HEK293 (cell line): ENCODE results near the gene ACACB.

Experiments used
- CTCF ChIA-PET: fragments of 350-600 bp; formaldehyde crosslinking; extraction: SDS; loops from one replicate; lab custom pipeline; 2021; ENCODE audit warnings: antibody characterized with exemption; lab: Yijun Ruan, JAX
- POLR2A ChIA-PET: fragments of 300-600 bp; formaldehyde crosslinking; extraction: SDS; loops from one replicate; lab custom pipeline; 2020; ENCODE audit warnings: antibody characterized with exemption, inconsistent platforms; lab: Yijun Ruan, JAX
- H3K27ac ChIP-seq: fragments of 200-500 bp; sonication (Bioruptor generic); 2 replicates; pipeline ENCODE4 v1.5.1; 2014; ENCODE audit warnings: low read depth, low read length, control low read depth, inconsistent platforms; ENCODE audit errors: extremely low read depth
- H3K36me3 ChIP-seq, 2 experiments: fragments of 200-500 bp in 1 of 2; sonication (Bioruptor generic) in 1 of 2; 1 replicate in 1 of 2; 2 replicates in 1 of 2; pipeline ENCODE4 v1.5.1; 2014 to 2017; ENCODE audit warnings: inconsistent platforms in 2 of 2, low read length in 2 of 2; ENCODE audit not compliant: control insufficient read depth in 2 of 2, insufficient read depth in 1 of 2
- H3K4me1 ChIP-seq: fragments of 200-500 bp; sonication (Bioruptor generic); 2 replicates; pipeline ENCODE4 v1.5.1; 2014; ENCODE audit warnings: mild to moderate bottlenecking, low read length, inconsistent platforms; ENCODE audit not compliant: control insufficient read depth, insufficient read depth
- H3K4me3 ChIP-seq: 2 replicates; pipeline ENCODE4 v1.5.1; 2011; ENCODE audit warnings: low read depth, mild to moderate bottlenecking, control low read depth, low read length, moderate library complexity
- H3K9me3 ChIP-seq: fragments of 200-500 bp; sonication (Bioruptor generic); 2 replicates; pipeline ENCODE4 v1.5.1; 2014; ENCODE audit warnings: low read depth, low read length, inconsistent platforms; ENCODE audit not compliant: control insufficient read depth, insufficient read depth
- GLI2 ChIP-seq: fragments of 450-650 bp; formaldehyde crosslinking; IDR thresholded peaks from 2 replicates; pipeline ENCODE4; 2017; ENCODE audit warnings: missing biosample characterization, missing genetic modification characterization, low read depth, borderline replicate concordance
- KLF9 ChIP-seq: fragments of 450-650 bp; formaldehyde crosslinking; IDR thresholded peaks from 2 replicates; pipeline ENCODE4 v1.5.1; 2016; ENCODE audit warnings: missing biosample characterization, missing genetic modification characterization, low read depth
- PRDM10 ChIP-seq: fragments of 450-650 bp; formaldehyde crosslinking; IDR thresholded peaks from 2 replicates; pipeline ENCODE4 v1.5.1; 2016; ENCODE audit warnings: missing biosample characterization, missing genetic modification characterization
- PRDM2 ChIP-seq: fragments of 450-650 bp; formaldehyde crosslinking; IDR thresholded peaks from 2 replicates; pipeline ENCODE4 v1.5.1; 2016; ENCODE audit warnings: missing biosample characterization, missing genetic modification characterization, borderline replicate concordance
- ZBTB20 ChIP-seq: fragments of 450-650 bp; formaldehyde crosslinking; IDR thresholded peaks from 2 replicates; pipeline ENCODE4 v1.5.1; 2016; ENCODE audit warnings: missing biosample characterization, missing genetic modification characterization
- ZBTB44 ChIP-seq: fragments of 450-650 bp; IDR thresholded peaks from 2 replicates; pipeline ENCODE4 v1.5.1; 2018; ENCODE audit warnings: missing biosample characterization, mild to moderate bottlenecking, missing genetic modification characterization
- ZBTB48 ChIP-seq: fragments of 450-650 bp; formaldehyde crosslinking; IDR thresholded peaks from 2 replicates; pipeline ENCODE4 v1.5.1; 2016; ENCODE audit warnings: missing biosample characterization, missing genetic modification characterization
- ZFP41 ChIP-seq: fragments of 450-650 bp; formaldehyde crosslinking; IDR thresholded peaks from 2 replicates; pipeline ENCODE4 v1.5.1; 2016; ENCODE audit warnings: missing biosample characterization, missing genetic modification characterization, borderline replicate concordance
- ZNF121 ChIP-seq: fragments of 450-650 bp; formaldehyde crosslinking; IDR thresholded peaks from 2 replicates; pipeline ENCODE4 v1.5.1; 2016; ENCODE audit warnings: missing biosample characterization, missing genetic modification characterization
- ZNF132 ChIP-seq: fragments of 450-650 bp; formaldehyde crosslinking; IDR thresholded peaks from 2 replicates; pipeline ENCODE4 v1.5.1; 2017; ENCODE audit warnings: missing biosample characterization, missing genetic modification characterization, borderline replicate concordance
- ZNF146 ChIP-seq: fragments of 450-650 bp; formaldehyde crosslinking; IDR thresholded peaks from 2 replicates; pipeline ENCODE4 v1.5.1; 2016; ENCODE audit warnings: missing biosample characterization, missing genetic modification characterization
- ZNF248 ChIP-seq: fragments of 450-650 bp; formaldehyde crosslinking; IDR thresholded peaks from 2 replicates; pipeline ENCODE4 v1.5.1; 2017; ENCODE audit warnings: missing biosample characterization, missing genetic modification characterization
- ZNF280C ChIP-seq: fragments of 450-650 bp; formaldehyde crosslinking; IDR thresholded peaks from 2 replicates; pipeline ENCODE4 v1.5.1; 2016; ENCODE audit warnings: missing biosample characterization, missing genetic modification characterization
- ZNF341 ChIP-seq: fragments of 450-650 bp; formaldehyde crosslinking; IDR thresholded peaks from 2 replicates; pipeline ENCODE4; 2016; ENCODE audit warnings: low read depth, missing biosample characterization, missing genetic modification characterization
- ZNF555 ChIP-seq: fragments of 450-650 bp; formaldehyde crosslinking; conservative IDR thresholded peaks from 2 replicates; pipeline ENCODE4 v1.5.1; 2017; ENCODE audit warnings: missing biosample characterization, mild to moderate bottlenecking, missing genetic modification characterization, inconsistent platforms
- ZNF580 ChIP-seq: fragments of 450-650 bp; formaldehyde crosslinking; IDR thresholded peaks from 2 replicates; pipeline ENCODE4 v1.5.1; 2016; ENCODE audit warnings: missing biosample characterization, missing genetic modification characterization
- ZNF624 ChIP-seq: fragments of 450-650 bp; formaldehyde crosslinking; IDR thresholded peaks from 2 replicates; pipeline ENCODE4 v1.5.1; 2017; ENCODE audit warnings: missing biosample characterization, missing genetic modification characterization
- ZNF76 ChIP-seq: fragments of 450-650 bp; formaldehyde crosslinking; IDR thresholded peaks from 2 replicates; pipeline ENCODE4; 2016; ENCODE audit warnings: low read depth, missing biosample characterization, missing genetic modification characterization, borderline replicate concordance
- ZNF776 ChIP-seq: fragments of 450-650 bp; formaldehyde crosslinking; IDR thresholded peaks from 2 replicates; pipeline ENCODE4 v1.5.0; 2017; ENCODE audit warnings: missing biosample characterization, missing genetic modification characterization, borderline replicate concordance
- ZSCAN16 ChIP-seq: fragments of 450-650 bp; formaldehyde crosslinking; IDR thresholded peaks from 2 replicates; pipeline ENCODE4 v1.5.1; 2016; ENCODE audit warnings: missing biosample characterization, missing genetic modification characterization
- ZSCAN23 ChIP-seq: fragments of 450-650 bp; formaldehyde crosslinking; IDR thresholded peaks from 2 replicates; pipeline ENCODE4 v1.5.1; 2016; ENCODE audit warnings: missing biosample characterization, missing genetic modification characterization

Gene ACACB

GRCh38 chr12:109154451-109155438 lies 38.4 kb downstream of the ACACB start (continued):
- TF ChIP-seq ZNF248 (no peak), ZBTB44 (tag by site-specific recombination) (peak; percentile 83), ZNF580 (tag by site-specific recombination) (no peak), ZNF280C (tag by site-specific recombination) (no peak)

GRCh38 chr12:109156036-109156435 lies 39.6 kb downstream of the ACACB start:
- CTCF ChIA-PET, result interaction anchor here (1.0 kb wide), 1 partner anchor 1163 kb away, joined by 6 read pairs; no protein-coding TSS in a partner anchor

More at GRCh38 chr12:109156036-109156435, 39.6 kb downstream of the ACACB start:
- Histone ChIP-seq H3K4me3 (no peak overlapping the region), H3K36me3 (no peaks in the 10 kb centered on the region), H3K4me1 (peaks cover 8% of the 10 kb centered on the region; the same call in 1 of the 2 replicates), H3K9me3 (no peaks in the 10 kb centered on the region), H3K27ac (no peak overlapping the region)
- POLR2A ChIA-PET, result no interaction called here
- TF ChIP-seq ZBTB48 (tag by site-specific recombination) (no peak), ZSCAN23 (tag by site-specific recombination) (no peak), ZNF624 (no peak), ZNF776 (no peak), ZBTB20 (tag by site-specific recombination) (0 out of 2 replicates have a peak, but pooled peaks have one; percentile 49), ZNF341 (tag by site-specific recombination) (no peak), PRDM2 (tag by site-specific recombination) (no peak), ZSCAN16 (tag by site-specific recombination) (no peak), ZFP41 (tag by site-specific recombination) (no peak), KLF9 (tag by site-specific recombination) (no peak), ZNF121 (tag by site-specific recombination) (peak; percentile 99), GLI2 (no peak), ZNF132 (tag by site-specific recombination) (no peak), ZNF248 (no peak), ZNF76 (no peak), ZNF146 (tag by site-specific recombination) (peak; percentile 47), PRDM10 (tag by site-specific recombination) (no peak), ZNF555 (no peak)
